ENCODE measurements around the gene FBXW12.

The FBXW12 gene

GRCh38 chr3:48372862-48373435 lies 930 bp downstream of the FBXW12 start:
- TF ChIP-seq REST (IDR thresholded peaks at IDR 0.05; ENCODE audit: insufficient replicate concordance, low read depth) (no peak), CTCF (IDR thresholded peaks at IDR 0.05; ENCODE audit: insufficient read depth, low read length) (no peak), POLR2AphosphoS5 (IDR thresholded peaks at IDR 0.05; ENCODE audit: low read depth) (no peak), GABPA (IDR thresholded peaks at IDR 0.05; ENCODE audit: low read depth) (no peak), SPI1 (IDR thresholded peaks at IDR 0.05; ENCODE audit: borderline replicate concordance, low read depth) (no peak)
- Histone ChIP-seq H3K27me3 (ENCODE audit: insufficient read depth, poor library complexity, severe bottlenecking) (no peaks in the 10 kb centered on the region), H3K27ac (replicated peaks) (no peak overlapping the region), H3K4me3 (replicated peaks; ENCODE audit: insufficient read depth, low read length) (no peak overlapping the region)
- DNase-seq (ENCODE audit: low read depth in 1 of 2, low spot score in 1 of 2), result no peak

GRCh38 chr3:48387634-48388033 lies 15.6 kb downstream of the FBXW12 start:
- no peak for DNase-seq (ENCODE audit: low read depth in 1 of 2, low spot score in 1 of 2)
- Histone ChIP-seq H3K27me3 (ENCODE audit: insufficient read depth, poor library complexity, severe bottlenecking) (no peaks in the 10 kb centered on the region), H3K27ac (replicated peaks) (no peak overlapping the region), H3K4me3 (replicated peaks; ENCODE audit: insufficient read depth, low read length) (no peak overlapping the region)
- TF ChIP-seq SPI1 (IDR thresholded peaks at IDR 0.05; ENCODE audit: borderline replicate concordance, low read depth) (no peak), POLR2AphosphoS5 (IDR thresholded peaks at IDR 0.05; ENCODE audit: low read depth) (no peak), REST (IDR thresholded peaks at IDR 0.05; ENCODE audit: insufficient replicate concordance, low read depth) (no peak), CTCF (IDR thresholded peaks at IDR 0.05; ENCODE audit: insufficient read depth, low read length) (no peak), GABPA (IDR thresholded peaks at IDR 0.05; ENCODE audit: low read depth) (no peak)

- TF ChIP-seq SPI1 (IDR thresholded peaks at IDR 0.05; ENCODE audit: borderline replicate concordance, low read depth), result no peak
- no peak for TF ChIP-seq REST (IDR thresholded peaks at IDR 0.05; ENCODE audit: insufficient replicate concordance, low read depth)
- TF ChIP-seq POLR2AphosphoS5 (IDR thresholded peaks at IDR 0.05; ENCODE audit: low read depth), result no peak
- no peak for TF ChIP-seq GABPA (IDR thresholded peaks at IDR 0.05; ENCODE audit: low read depth)
- TF ChIP-seq CTCF (IDR thresholded peaks at IDR 0.05; ENCODE audit: insufficient read depth, low read length), result no peak
- no peak overlapping the region for H3K4me3 ChIP-seq (replicated peaks; ENCODE audit: insufficient read depth, low read length)
- no peak for DNase-seq (ENCODE audit: low read depth in 1 of 2, low spot score in 1 of 2)
- H3K27me3 ChIP-seq (ENCODE audit: insufficient read depth, poor library complexity, severe bottlenecking), result no peaks in the 10 kb centered on the region
- H3K27ac ChIP-seq (replicated peaks), result no peak overlapping the region
Measured at GRCh38 chr3:48388966-48389365, 16.9 kb downstream of the FBXW12 start.

Data from HL-60 (cell line).